Stimulated activated CD4-positive, alpha-beta T cell treated with anti-CD3 and anti-CD28 coated beads, Interleukin-12 subunit alpha, Interleukin-12 subunit beta, amount 100 ng/mL, for 48 hours (primary cell): ENCODE results near the gene SNX8.
"Not testable (repeated sequence)": the region's sequence is repeated elsewhere in the genome, so short reads cannot be mapped to it uniquely, and the experiment has no call there.

Source experiments
- DNase-seq, 3 donors: peaks; one replicate each; pipeline ENCODE4 v3.0.0-alpha.2; 2020; ENCODE audit warnings: low read depth in 2 of 3, low spot score in 1 of 3

Gene SNX8

GRCh38 chr7:2295936-2296620 lies 18.2 kb downstream of the SNX8 start:
- DNase-seq, result no peak

GRCh38 chr7:2290877-2291276 lies 23.4 kb downstream of the SNX8 start:
- DNase-seq, result no peak

- DNase-seq, result no peak
Measured at GRCh38 chr7:2289621-2290020, 24.6 kb downstream of the SNX8 start.

GRCh38 chr7:2289111-2289586 lies 25.1 kb downstream of the SNX8 start:
- no peak for DNase-seq

- no peak for DNase-seq
Measured at GRCh38 chr7:2288503-2288902, 25.7 kb downstream of the SNX8 start.

- DNase-seq, result no peak
Measured at GRCh38 chr7:2287745-2288144, 26.5 kb downstream of the SNX8 start.

- no peak for DNase-seq
Measured at GRCh38 chr7:2283074-2283473, 31.2 kb downstream of the SNX8 start.

- DNase-seq, result no peak
Measured at GRCh38 chr7:2282185-2282751, 32.0 kb downstream of the SNX8 start.

- no peak for DNase-seq
Measured at GRCh38 chr7:2281541-2281940, 32.7 kb downstream of the SNX8 start.

- DNase-seq, result no peak
Measured at GRCh38 chr7:2280424-2280823, 33.8 kb downstream of the SNX8 start.

- DNase-seq, result no peak
Measured at GRCh38 chr7:2279896-2280295, 34.3 kb downstream of the SNX8 start.

- no peak for DNase-seq
Measured at GRCh38 chr7:2278026-2278425, 36.2 kb downstream of the SNX8 start.

GRCh38 chr7:2276107-2276506 lies 38.1 kb downstream of the SNX8 start:
- DNase-seq, result no peak

GRCh38 chr7:2275101-2275500 lies 39.1 kb downstream of the SNX8 start:
- DNase-seq, result no peak

GRCh38 chr7:2274666-2275065 lies 39.6 kb downstream of the SNX8 start:
- no peak for DNase-seq

GRCh38 chr7:2273866-2274265 lies 40.4 kb downstream of the SNX8 start:
- no peak for DNase-seq

- DNase-seq, result no peak
Measured at GRCh38 chr7:2272031-2272430, 42.2 kb downstream of the SNX8 start.

GRCh38 chr7:2271273-2272026 lies 42.8 kb downstream of the SNX8 start:
- no peak for DNase-seq

GRCh38 chr7:2270495-2270894 lies 43.7 kb downstream of the SNX8 start:
- DNase-seq, result no peak

- no peak for DNase-seq
Measured at GRCh38 chr7:2269991-2270460, 44.2 kb downstream of the SNX8 start.

- DNase-seq, result not testable (repeated sequence)
Measured at GRCh38 chr7:2269089-2269990, 44.9 kb downstream of the SNX8 start.
